ENCODE data around the gene DNAH1. TPM values are rescaled to one million over a fixed set of nuclear protein-coding genes. Genes with fewer than 3 reads are reported as not detected.

The DNAH1 gene
- total and polyA plus RNA-seq, 2 experiments from 2014 or later, result 0.81 to 4.0 TPM

DNA sequence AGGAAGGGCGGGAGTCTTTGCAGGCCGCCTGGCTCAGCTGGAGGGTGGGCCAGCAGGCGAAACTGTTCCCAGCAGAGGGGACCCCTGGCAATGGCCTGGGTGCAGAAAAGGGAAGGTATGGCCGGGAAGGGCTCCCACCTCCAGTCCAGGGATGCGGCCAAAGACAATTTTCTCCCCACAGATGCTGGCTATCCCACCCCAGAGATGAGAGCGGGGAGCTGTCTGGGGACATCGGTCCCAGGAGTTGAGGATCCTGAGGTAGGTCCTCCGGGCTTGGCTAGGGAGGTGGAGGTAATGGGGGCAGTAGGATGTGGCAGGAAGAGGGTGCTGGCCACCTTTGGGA, 127.1 kb downstream of the DNAH1 start:
- H2AFZ ChIP-seq, result no peak overlapping the region
- no peaks in the 10 kb centered on the region for H3K9me2 ChIP-seq (ENCODE audit: insufficient read depth)
- TF ChIP-seq EZH2phosphoT487 (IDR thresholded peaks at IDR 0.05; ENCODE audit: insufficient read depth, low read depth) (no peak), EZH2 (IDR thresholded peaks at IDR 0.05; ENCODE audit: insufficient read depth, poor library complexity, severe bottlenecking) (no peak)
- no peaks in the 10 kb centered on the region for H3F3A ChIP-seq (ENCODE audit: insufficient read depth)
- H3K9ac ChIP-seq, result no peak overlapping the region
- 75 to 77% methylated on average over 8 of the region's 8 CpGs for WGBS, 2 experiments (ENCODE audit: low coverage in 1 of 2, low lambda C conversion rate in 2 of 2, missing lambda C conversion rate in 2 of 2)
- H3K4me1 ChIP-seq (ENCODE audit: insufficient read depth), result no peaks in the 10 kb centered on the region
- H3K36me3 ChIP-seq (ENCODE audit: low read depth), result no peaks in the 10 kb centered on the region
- H4K20me1 ChIP-seq (ENCODE audit: insufficient read depth), result no peaks in the 10 kb centered on the region
- H3K27me3 ChIP-seq (replicated peaks; ENCODE audit: insufficient read depth), result no peaks in the 10 kb centered on the region
- in situ Hi-C loops (cut with MboI), result no loop called here
- no peak overlapping the region for H3K27ac ChIP-seq
- no peaks in the 10 kb centered on the region for H3K9me3 ChIP-seq (ENCODE audit: low read depth)
- no peaks in the 10 kb centered on the region for H3K79me2 ChIP-seq (ENCODE audit: insufficient read depth)
- DNase-seq, result no peak
- H3K4me3 ChIP-seq, result no peak overlapping the region
- H3K4me2 ChIP-seq (ENCODE audit: unreplicated experiment), result no peak overlapping the region

DNA sequence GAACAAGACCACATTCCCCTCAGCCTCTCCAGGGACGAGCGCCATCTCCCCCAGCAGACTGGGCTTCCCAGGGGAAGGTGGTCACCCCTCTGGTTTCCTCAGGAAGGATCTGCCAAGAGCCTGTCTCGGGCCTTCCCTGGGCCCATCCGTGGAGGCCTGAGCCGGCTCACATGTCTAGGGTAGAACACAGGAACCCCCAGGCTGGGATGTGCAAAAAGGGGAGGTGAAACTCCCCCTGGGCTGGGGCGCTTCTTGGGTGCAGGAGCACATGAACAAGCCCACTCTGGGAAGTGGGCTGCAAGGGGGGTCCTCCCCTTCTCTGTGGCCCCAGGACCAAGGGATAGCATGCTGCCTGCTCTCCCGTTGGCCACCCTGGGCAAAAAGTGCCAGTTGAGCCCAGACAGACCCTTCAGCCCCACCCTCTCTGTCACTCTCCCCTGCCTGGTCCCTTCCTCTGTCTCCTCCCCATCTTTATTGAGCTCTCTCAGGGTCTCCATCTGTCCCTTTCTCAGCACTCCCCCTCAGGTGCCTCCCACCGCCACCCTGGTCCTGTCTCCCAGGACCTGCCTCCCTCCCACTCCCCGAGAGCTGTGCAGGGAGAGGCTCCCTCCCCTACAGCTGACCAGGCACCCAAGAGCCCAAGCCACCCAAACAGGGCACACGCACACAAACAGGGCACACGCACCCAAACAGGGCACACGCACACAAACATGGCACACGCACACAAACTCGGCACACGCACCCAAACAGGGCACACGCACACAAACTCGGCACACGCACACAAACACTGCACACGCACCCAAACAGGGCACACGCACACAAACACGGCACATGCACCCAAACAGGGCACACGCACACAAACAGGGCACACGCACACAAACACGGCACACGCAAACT, 127.9 kb downstream of the DNAH1 start:
- in situ Hi-C loops (cut with MboI), result no loop called here
- Histone ChIP-seq H3K79me2 (ENCODE audit: insufficient read depth) (no peaks in the 10 kb centered on the region), H3K36me3 (ENCODE audit: low read depth) (no peaks in the 10 kb centered on the region), H3F3A (ENCODE audit: insufficient read depth) (no peaks in the 10 kb centered on the region), H3K4me2 (ENCODE audit: unreplicated experiment) (no peak overlapping the region), H3K9ac (no peak overlapping the region), H3K4me1 (ENCODE audit: insufficient read depth) (no peaks in the 10 kb centered on the region), H3K4me3 (no peak overlapping the region), H3K27ac (no peak overlapping the region), H2AFZ (no peak overlapping the region), H3K9me2 (ENCODE audit: insufficient read depth) (no peaks in the 10 kb centered on the region), H3K27me3 (replicated peaks; ENCODE audit: insufficient read depth) (no peaks in the 10 kb centered on the region), H4K20me1 (ENCODE audit: insufficient read depth) (no peaks in the 10 kb centered on the region), H3K9me3 (ENCODE audit: low read depth) (no peaks in the 10 kb centered on the region)
- TF ChIP-seq EZH2phosphoT487 (IDR thresholded peaks at IDR 0.05; ENCODE audit: insufficient read depth, low read depth), result no peak
- TF ChIP-seq EZH2 (IDR thresholded peaks at IDR 0.05; ENCODE audit: insufficient read depth, poor library complexity, severe bottlenecking), result no peak
- DNase-seq, result no peak
- 80 to 82% methylated on average over 24 to 25 of the region's 25 CpGs for WGBS, 2 experiments (ENCODE audit: low coverage in 1 of 2, low lambda C conversion rate in 2 of 2, missing lambda C conversion rate in 2 of 2)

DNA sequence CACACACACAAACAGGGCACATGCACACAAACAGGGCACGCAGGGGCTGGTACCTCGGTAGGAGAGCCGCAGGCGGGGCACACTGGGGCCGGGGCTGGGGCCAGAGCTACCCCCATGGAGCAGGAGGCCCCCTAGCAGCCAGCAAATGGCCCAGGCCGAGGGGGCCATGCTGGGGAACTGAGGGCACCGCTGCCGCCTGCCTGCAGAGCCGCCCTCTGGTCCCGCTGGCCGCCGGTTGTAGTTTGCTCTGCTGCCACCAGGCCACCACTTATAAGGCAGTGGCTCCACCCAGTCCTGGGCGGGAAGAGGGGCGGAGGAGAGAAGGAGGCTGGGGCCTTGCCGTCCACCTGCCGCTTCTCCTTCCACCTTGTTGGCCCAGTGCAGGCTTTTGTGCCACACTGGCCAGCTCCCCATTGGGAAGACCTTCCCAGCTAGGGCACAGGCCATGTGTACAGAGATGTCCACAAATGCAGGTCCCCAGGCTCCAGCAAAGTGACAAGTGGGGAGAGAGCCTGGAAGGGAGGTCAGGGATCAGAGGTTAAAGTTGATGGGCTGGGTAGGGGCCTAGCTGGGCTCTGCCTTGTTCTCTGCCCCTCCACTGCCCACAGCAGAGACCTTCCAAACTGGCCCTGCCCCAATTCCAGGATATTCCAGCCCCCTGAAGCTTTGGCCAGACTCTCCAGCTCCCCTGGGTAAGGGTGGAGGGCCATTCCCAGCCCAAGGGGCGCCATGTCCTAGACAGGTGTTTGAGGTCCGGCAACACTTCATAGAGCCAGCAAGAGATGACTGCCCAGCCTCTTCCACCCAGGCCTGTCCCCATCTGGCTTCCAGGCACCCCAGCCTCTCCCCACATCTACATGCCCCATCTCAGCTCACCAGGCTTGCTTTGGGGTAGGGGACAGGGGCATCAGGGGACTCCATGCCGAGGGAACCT, 129.0 kb downstream of the DNAH1 start, which contains the start of gene SEMA3G:
Gene SEMA3G, minus strand, starts transcription at position 244 of the 934 bp plus-strand sequence. Its CDS starts 76 bp downstream, at position 168.
- H3F3A ChIP-seq (ENCODE audit: insufficient read depth), result no peaks in the 10 kb centered on the region
- no peak within 1 kb of the TSS for H3K4me3 ChIP-seq
- no peaks in the 10 kb centered on the region for H3K79me2 ChIP-seq (ENCODE audit: insufficient read depth)
- in situ Hi-C loops (cut with MboI), result no loop called here
- H3K27ac ChIP-seq, result no peak within 1 kb of the TSS
- H4K20me1 ChIP-seq (ENCODE audit: insufficient read depth), result no peaks in the 10 kb centered on the region
- H3K36me3 ChIP-seq (ENCODE audit: low read depth), result no peaks in the 10 kb centered on the region
- no peaks in the 10 kb centered on the region for H3K9me2 ChIP-seq (ENCODE audit: insufficient read depth)
- H3K4me2 ChIP-seq (ENCODE audit: unreplicated experiment), result no peak within 1 kb of the TSS
- peak within 1 kb of the TSS; percentile 53; the same call in 1 of the 2 replicates for H2AFZ ChIP-seq
- peak; percentile 88 for DNase-seq
- TF ChIP-seq EZH2 (IDR thresholded peaks at IDR 0.05; ENCODE audit: insufficient read depth, poor library complexity, severe bottlenecking) (no peak), EZH2phosphoT487 (IDR thresholded peaks at IDR 0.05; ENCODE audit: insufficient read depth, low read depth) (no peak)
- H3K4me1 ChIP-seq (ENCODE audit: insufficient read depth), result no peaks in the 10 kb centered on the region
- 15 to 17% methylated on average over 17 to 18 of the region's 19 CpGs for WGBS, 2 experiments (ENCODE audit: low coverage in 1 of 2, low lambda C conversion rate in 2 of 2, missing lambda C conversion rate in 2 of 2)
- H3K27me3 ChIP-seq (replicated peaks; ENCODE audit: insufficient read depth), result no peaks in the 10 kb centered on the region
- H3K9me3 ChIP-seq (ENCODE audit: low read depth), result no peaks in the 10 kb centered on the region
- H3K9ac ChIP-seq, result no peak within 1 kb of the TSS

DNA sequence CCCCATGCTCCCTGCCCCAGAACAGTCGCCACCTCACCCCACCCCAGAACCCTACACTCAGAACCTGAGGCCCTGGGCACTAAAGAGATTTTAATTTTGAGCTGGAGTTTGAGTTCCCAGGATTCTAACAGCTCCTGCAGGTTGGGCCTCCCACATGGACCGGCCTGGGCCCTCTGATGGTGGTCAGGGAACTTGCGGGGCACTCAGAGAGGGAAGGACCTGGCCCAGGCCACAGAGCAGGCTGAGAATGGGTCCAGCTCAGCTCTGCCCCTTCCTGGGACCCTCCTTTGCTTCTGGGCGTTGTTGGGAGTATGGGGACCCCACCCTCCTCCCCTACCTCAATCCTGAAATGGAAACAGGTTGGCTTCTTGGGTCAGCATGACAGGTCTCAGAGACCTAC, 129.9 kb downstream of the DNAH1 start:
- Histone ChIP-seq H3K9me3 (ENCODE audit: low read depth) (no peaks in the 10 kb centered on the region), H3K9ac (no peak overlapping the region), H3K4me2 (ENCODE audit: unreplicated experiment) (no peak overlapping the region), H3K36me3 (ENCODE audit: low read depth) (no peaks in the 10 kb centered on the region), H3K9me2 (ENCODE audit: insufficient read depth) (no peaks in the 10 kb centered on the region), H4K20me1 (ENCODE audit: insufficient read depth) (no peaks in the 10 kb centered on the region), H2AFZ (no peak overlapping the region), H3K27ac (no peak overlapping the region), H3K4me1 (ENCODE audit: insufficient read depth) (no peaks in the 10 kb centered on the region), H3K79me2 (ENCODE audit: insufficient read depth) (no peaks in the 10 kb centered on the region), H3K27me3 (replicated peaks; ENCODE audit: insufficient read depth) (no peaks in the 10 kb centered on the region), H3K4me3 (no peak overlapping the region), H3F3A (ENCODE audit: insufficient read depth) (no peaks in the 10 kb centered on the region)
- DNase-seq, result no peak
- in situ Hi-C loops (cut with MboI), result no loop called here
- 72 to 74% methylated on average over 4 of the region's 4 CpGs for WGBS, 2 experiments (ENCODE audit: low coverage in 1 of 2, low lambda C conversion rate in 2 of 2, missing lambda C conversion rate in 2 of 2)
- TF ChIP-seq EZH2phosphoT487 (IDR thresholded peaks at IDR 0.05; ENCODE audit: insufficient read depth, low read depth), result no peak
- no peak for TF ChIP-seq EZH2 (IDR thresholded peaks at IDR 0.05; ENCODE audit: insufficient read depth, poor library complexity, severe bottlenecking)
